ENCODE results near the gene MIB1.
"Not testable (repeated sequence)": the region's sequence is repeated elsewhere in the genome, so short reads cannot be mapped to it uniquely, and the experiment has no call there.

Gene MIB1

GRCh38 chr18:21735452-21736015, 5.1 kb upstream of the MIB1 start:
- DNase-seq (no peak), ATAC-seq (replicated peaks) (no peak)
- H3K4me3 Mint-ChIP-seq: no peak overlapping the region
- peaks cover 6 to 8% of the 10 kb centered on the region in 2 donors for H3K36me3 Mint-ChIP-seq
- H3K9me3 Mint-ChIP-seq: peaks cover 6% of the 10 kb centered on the region in 2 donors
- peaks cover 0 to 8% of the 10 kb centered on the region in 2 donors for H3K27me3 Mint-ChIP-seq
- H3K4me1 Mint-ChIP-seq: peaks cover 3 to 8% of the 10 kb centered on the region in 2 donors
- no peak overlapping the region for H3K27ac Mint-ChIP-seq

- not testable (repeated sequence) for ATAC-seq (replicated peaks); H3K4me3 Mint-ChIP-seq; H3K27ac Mint-ChIP-seq; H3K27me3 Mint-ChIP-seq; DNase-seq; H3K36me3 Mint-ChIP-seq; H3K9me3 Mint-ChIP-seq
- peaks cover 4 to 16% of the 10 kb centered on the region in 2 donors for H3K4me1 Mint-ChIP-seq
Measured at GRCh38 chr18:21736926-21737325, 3.7 kb upstream of the MIB1 start.

- H3K9me3 Mint-ChIP-seq: peaks cover 6% of the 10 kb centered on the region in 2 donors
- ATAC-seq (replicated peaks) (peak; percentile 4), DNase-seq (no peak)
- H3K4me3 Mint-ChIP-seq: peak overlapping the region; percentile 96 to 100
- H3K4me1 Mint-ChIP-seq: peaks cover 15 to 38% of the 10 kb centered on the region in 2 donors
- peaks cover 10 to 14% of the 10 kb centered on the region in 2 donors for H3K36me3 Mint-ChIP-seq
- no peaks in the 10 kb centered on the region for H3K27me3 Mint-ChIP-seq
- H3K27ac Mint-ChIP-seq: peak overlapping the region; percentile 98
Measured at GRCh38 chr18:21739604-21740537, 721 bp upstream of the MIB1 start.

GRCh38 chr18:21741312-21741561, 645 bp downstream of the MIB1 start:
- DNase-seq (no peak), ATAC-seq (replicated peaks) (no peak)
- peaks cover 6% of the 10 kb centered on the region in 2 donors for H3K9me3 Mint-ChIP-seq
- peaks cover 15 to 38% of the 10 kb centered on the region in 2 donors for H3K4me1 Mint-ChIP-seq
- no peak overlapping the region for H3K27ac Mint-ChIP-seq
- no peaks in the 10 kb centered on the region for H3K27me3 Mint-ChIP-seq
- peaks cover 9 to 13% of the 10 kb centered on the region in 2 donors for H3K36me3 Mint-ChIP-seq
- peak overlapping the region; percentile 85 to 100 for H3K4me3 Mint-ChIP-seq

- Mint-ChIP-seq H3K9me3 (peaks cover 2 to 3% of the 10 kb centered on the region in 2 donors), H3K27ac (peak overlapping the region; percentile 62), H3K36me3 (peaks cover 4 to 8% of the 10 kb centered on the region in 2 donors), H3K27me3 (no peaks in the 10 kb centered on the region), H3K4me3 (peak overlapping the region; percentile 85 to 100), H3K4me1 (peaks cover 15 to 38% of the 10 kb centered on the region in 2 donors)
- ATAC-seq (replicated peaks) (peak; percentile 21 to 26), DNase-seq (peak; percentile 15)
Measured at GRCh38 chr18:21741562-21742314, 1.1 kb downstream of the MIB1 start.

- Mint-ChIP-seq H3K9me3 (peaks cover 0 to 2% of the 10 kb centered on the region in 2 donors), H3K4me1 (peaks cover 17 to 41% of the 10 kb centered on the region in 2 donors), H3K27ac (no peak overlapping the region), H3K4me3 (peak overlapping the region; percentile 85 to 100), H3K36me3 (peaks cover 3 to 6% of the 10 kb centered on the region in 2 donors), H3K27me3 (no peaks in the 10 kb centered on the region)
- ATAC-seq (replicated peaks) (no peak), DNase-seq (no peak)
Measured at GRCh38 chr18:21742315-21742687, 1.7 kb downstream of the MIB1 start.

GRCh38 chr18:21743166-21743832, 2.7 kb downstream of the MIB1 start:
- peaks cover 3 to 6% of the 10 kb centered on the region in 2 donors for H3K36me3 Mint-ChIP-seq
- no peaks in the 10 kb centered on the region for H3K9me3 Mint-ChIP-seq

GRCh38 chr18:21745231-21745630, 4.6 kb downstream of the MIB1 start:
- no peak for ATAC-seq (replicated peaks)
- Mint-ChIP-seq H3K36me3 (peaks cover 3 to 6% of the 10 kb centered on the region in 2 donors), H3K4me1 (peaks cover 21 to 50% of the 10 kb centered on the region in 2 donors), H3K9me3 (no peaks in the 10 kb centered on the region), H3K4me3 (no peak overlapping the region), H3K27me3 (no peaks in the 10 kb centered on the region), H3K27ac (no peak overlapping the region)
- DNase-seq: no peak

More at GRCh38 chr18:21743166-21743832, 2.7 kb downstream of the MIB1 start:
- peak overlapping the region in 1 of 2 donors; percentile 28 for H3K4me3 Mint-ChIP-seq
- ATAC-seq (replicated peaks) (no peak), DNase-seq (no peak)
- H3K4me1 Mint-ChIP-seq: peaks cover 22 to 51% of the 10 kb centered on the region in 2 donors
- no peak overlapping the region for H3K27ac Mint-ChIP-seq
- H3K27me3 Mint-ChIP-seq: no peaks in the 10 kb centered on the region

GRCh38 chr18:21747268-21747667, 6.7 kb downstream of the MIB1 start:
- H3K4me3 Mint-ChIP-seq: no peak overlapping the region
- no peaks in the 10 kb centered on the region for H3K9me3 Mint-ChIP-seq
- H3K27ac Mint-ChIP-seq: no peak overlapping the region
- DNase-seq (no peak), ATAC-seq (replicated peaks) (no peak)
- no peaks in the 10 kb centered on the region for H3K27me3 Mint-ChIP-seq
- peaks cover 22 to 45% of the 10 kb centered on the region in 2 donors for H3K4me1 Mint-ChIP-seq
- peaks cover 3 to 4% of the 10 kb centered on the region in 2 donors for H3K36me3 Mint-ChIP-seq

GRCh38 chr18:21747764-21748693, 7.4 kb downstream of the MIB1 start:
- Mint-ChIP-seq H3K27ac (peak overlapping the region; percentile 9), H3K27me3 (no peaks in the 10 kb centered on the region), H3K4me3 (no peak overlapping the region), H3K36me3 (peaks cover 3 to 4% of the 10 kb centered on the region in 2 donors), H3K4me1 (peaks cover 21 to 40% of the 10 kb centered on the region in 2 donors), H3K9me3 (no peaks in the 10 kb centered on the region)
- no peak for ATAC-seq (replicated peaks)
- DNase-seq: no peak

GRCh38 chr18:21757833-21758232, 17.2 kb downstream of the MIB1 start:
- no peak overlapping the region for H3K27ac Mint-ChIP-seq
- ATAC-seq (replicated peaks) (no peak), DNase-seq (no peak)
- peaks cover 9 to 13% of the 10 kb centered on the region in 2 donors for H3K4me1 Mint-ChIP-seq
- no peaks in the 10 kb centered on the region for H3K27me3 Mint-ChIP-seq
- no peaks in the 10 kb centered on the region for H3K9me3 Mint-ChIP-seq
- H3K36me3 Mint-ChIP-seq: peaks cover 0 to 7% of the 10 kb centered on the region in 2 donors
- H3K4me3 Mint-ChIP-seq: no peak overlapping the region

- DNase-seq (no peak), ATAC-seq (replicated peaks) (no peak)
- H3K27ac Mint-ChIP-seq: no peak overlapping the region
- no peaks in the 10 kb centered on the region for H3K9me3 Mint-ChIP-seq
- peaks cover 9 to 13% of the 10 kb centered on the region in 2 donors for H3K4me1 Mint-ChIP-seq
- H3K36me3 Mint-ChIP-seq: no peaks in the 10 kb centered on the region
- no peaks in the 10 kb centered on the region for H3K27me3 Mint-ChIP-seq
- no peak overlapping the region for H3K4me3 Mint-ChIP-seq
Measured at GRCh38 chr18:21759836-21760235, 19.2 kb downstream of the MIB1 start.

- DNase-seq (no peak), ATAC-seq (replicated peaks) (no peak)
- H3K36me3 Mint-ChIP-seq: peaks cover 0 to 2% of the 10 kb centered on the region in 2 donors
- no peaks in the 10 kb centered on the region for H3K9me3 Mint-ChIP-seq
- no peaks in the 10 kb centered on the region for H3K27me3 Mint-ChIP-seq
- no peak overlapping the region for H3K4me3 Mint-ChIP-seq
- H3K4me1 Mint-ChIP-seq: peaks cover 9 to 13% of the 10 kb centered on the region in 2 donors
- H3K27ac Mint-ChIP-seq: no peak overlapping the region
Measured at GRCh38 chr18:21760321-21760720, 19.7 kb downstream of the MIB1 start.

Data from stimulated activated naive B cell treated with anti-CD40 and anti-IgM and Interleukin-4, amounts not matched to agents 10 μg/mL and 1 μg/mL and 100 μg/mL, for 72 hours (primary cell).